ENCODE data around the gene AGAP1. TPM values are rescaled to one million over a fixed set of nuclear protein-coding genes. Genes with fewer than 3 reads are reported as not detected.

AGAP1 gene
- total RNA-seq, 1 donor from 2014 or later, result 43.9 TPM

GRCh38 chr2:235719146-235719942 is 225.5 kb downstream of the AGAP1 start:
- peaks cover 24% of the 10 kb centered on the region for H3K36me3 Mint-ChIP-seq (ENCODE audit: low read depth, unreplicated experiment)
- H3K4me3 Mint-ChIP-seq (ENCODE audit: unreplicated experiment), result no peak overlapping the region
- DNase-seq (ENCODE audit: low spot score), result no peak
- TF ChIP-seq CTCF (IDR thresholded peaks at IDR 0.05; ENCODE audit: unreplicated experiment), result no peak
- H3K27me3 Mint-ChIP-seq (ENCODE audit: unreplicated experiment), result peaks cover 1% of the 10 kb centered on the region
- H3K27ac Mint-ChIP-seq (ENCODE audit: unreplicated experiment), result no peak overlapping the region
- H3K4me1 Mint-ChIP-seq (ENCODE audit: unreplicated experiment), result peaks cover under 1% of the 10 kb centered on the region
- H3K9me3 Mint-ChIP-seq (ENCODE audit: unreplicated experiment), result no peaks in the 10 kb centered on the region

GRCh38 chr2:235721625-235722024 is 227.8 kb downstream of the AGAP1 start:
- no peak for DNase-seq (ENCODE audit: low spot score)
- Mint-ChIP-seq H3K9me3 (ENCODE audit: unreplicated experiment) (no peaks in the 10 kb centered on the region), H3K4me3 (ENCODE audit: unreplicated experiment) (no peak overlapping the region), H3K4me1 (ENCODE audit: unreplicated experiment) (peaks cover 8% of the 10 kb centered on the region), H3K36me3 (ENCODE audit: low read depth, unreplicated experiment) (peaks cover 18% of the 10 kb centered on the region), H3K27ac (ENCODE audit: unreplicated experiment) (no peak overlapping the region), H3K27me3 (ENCODE audit: unreplicated experiment) (no peaks in the 10 kb centered on the region)
- TF ChIP-seq CTCF (IDR thresholded peaks at IDR 0.05; ENCODE audit: unreplicated experiment), result no peak

- no peaks in the 10 kb centered on the region for H3K9me3 Mint-ChIP-seq (ENCODE audit: unreplicated experiment)
- no peak overlapping the region for H3K27ac Mint-ChIP-seq (ENCODE audit: unreplicated experiment)
- DNase-seq (ENCODE audit: low spot score), result no peak
- no peak for TF ChIP-seq CTCF (IDR thresholded peaks at IDR 0.05; ENCODE audit: unreplicated experiment)
- H3K27me3 Mint-ChIP-seq (ENCODE audit: unreplicated experiment), result no peaks in the 10 kb centered on the region
- H3K4me1 Mint-ChIP-seq (ENCODE audit: unreplicated experiment), result peaks cover 8% of the 10 kb centered on the region
- no peak overlapping the region for H3K4me3 Mint-ChIP-seq (ENCODE audit: unreplicated experiment)
- H3K36me3 Mint-ChIP-seq (ENCODE audit: low read depth, unreplicated experiment), result peaks cover 18% of the 10 kb centered on the region
Measured at GRCh38 chr2:235722869-235723268, 229.0 kb downstream of the AGAP1 start.

GRCh38 chr2:235723371-235723770 is 229.5 kb downstream of the AGAP1 start:
- no peak for DNase-seq (ENCODE audit: low spot score)
- Mint-ChIP-seq H3K36me3 (ENCODE audit: low read depth, unreplicated experiment) (peaks cover 18% of the 10 kb centered on the region), H3K27me3 (ENCODE audit: unreplicated experiment) (no peaks in the 10 kb centered on the region), H3K4me1 (ENCODE audit: unreplicated experiment) (peaks cover 8% of the 10 kb centered on the region), H3K9me3 (ENCODE audit: unreplicated experiment) (no peaks in the 10 kb centered on the region), H3K4me3 (ENCODE audit: unreplicated experiment) (no peak overlapping the region), H3K27ac (ENCODE audit: unreplicated experiment) (no peak overlapping the region)
- no peak for TF ChIP-seq CTCF (IDR thresholded peaks at IDR 0.05; ENCODE audit: unreplicated experiment)

GRCh38 chr2:235723811-235724465 is 230.1 kb downstream of the AGAP1 start:
- DNase-seq (ENCODE audit: low spot score), result no peak
- H3K9me3 Mint-ChIP-seq (ENCODE audit: unreplicated experiment), result no peaks in the 10 kb centered on the region
- no peak overlapping the region for H3K4me3 Mint-ChIP-seq (ENCODE audit: unreplicated experiment)
- peaks cover 8% of the 10 kb centered on the region for H3K4me1 Mint-ChIP-seq (ENCODE audit: unreplicated experiment)
- TF ChIP-seq CTCF (IDR thresholded peaks at IDR 0.05; ENCODE audit: unreplicated experiment), result no peak
- H3K27ac Mint-ChIP-seq (ENCODE audit: unreplicated experiment), result no peak overlapping the region
- H3K36me3 Mint-ChIP-seq (ENCODE audit: low read depth, unreplicated experiment), result peaks cover 18% of the 10 kb centered on the region
- H3K27me3 Mint-ChIP-seq (ENCODE audit: unreplicated experiment), result no peaks in the 10 kb centered on the region
